GM19397 (cell line): Measurements from ENCODE around the gene ZNF799.
"Not testable (repeated sequence)": the region's sequence is repeated elsewhere in the genome, so short reads cannot be mapped to it uniquely, and the experiment has no call there.

Experiments used
- ATAC-seq: cut with Tn5 transposase; IDR thresholded peaks from one replicate; pipeline ENCODE4 v1.9.1; 2021; ENCODE audit warnings: mild to moderate bottlenecking, moderate library complexity; ENCODE audit not compliant: unreplicated experiment

Gene ZNF799

GRCh38 chr19:12400633-12401502, at the start of gene ZNF799:
TSS of gene ZNF799 (minus strand) at chr19:12401271. CDS start at chr19:12401070, 201 bp downstream.
- ATAC-seq: peak; percentile 80

DNA sequence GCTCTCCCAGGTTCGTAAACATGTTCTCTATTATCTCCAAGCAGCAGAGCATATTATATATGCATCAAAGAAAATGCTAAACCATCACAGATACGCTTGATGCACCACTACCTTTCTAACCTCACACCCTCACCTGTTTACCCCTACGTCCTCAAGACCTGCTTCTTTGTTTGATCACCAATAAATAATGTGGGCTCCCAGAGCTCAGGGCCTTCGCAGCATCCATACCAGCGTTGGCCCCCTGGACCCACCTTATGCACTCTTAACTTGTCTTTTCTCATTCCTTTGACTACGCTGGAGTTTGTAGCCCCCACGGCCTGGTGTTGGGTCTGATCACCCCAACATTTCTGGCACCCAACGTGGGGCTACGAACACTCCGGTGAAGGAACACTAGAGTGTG, 49.8 kb upstream of the ZNF799 start:
- no peak for ATAC-seq

- ATAC-seq: no peak
Observed at GRCh38 chr19:12448808-12449207, 47.7 kb upstream of the ZNF799 start.

DNA sequence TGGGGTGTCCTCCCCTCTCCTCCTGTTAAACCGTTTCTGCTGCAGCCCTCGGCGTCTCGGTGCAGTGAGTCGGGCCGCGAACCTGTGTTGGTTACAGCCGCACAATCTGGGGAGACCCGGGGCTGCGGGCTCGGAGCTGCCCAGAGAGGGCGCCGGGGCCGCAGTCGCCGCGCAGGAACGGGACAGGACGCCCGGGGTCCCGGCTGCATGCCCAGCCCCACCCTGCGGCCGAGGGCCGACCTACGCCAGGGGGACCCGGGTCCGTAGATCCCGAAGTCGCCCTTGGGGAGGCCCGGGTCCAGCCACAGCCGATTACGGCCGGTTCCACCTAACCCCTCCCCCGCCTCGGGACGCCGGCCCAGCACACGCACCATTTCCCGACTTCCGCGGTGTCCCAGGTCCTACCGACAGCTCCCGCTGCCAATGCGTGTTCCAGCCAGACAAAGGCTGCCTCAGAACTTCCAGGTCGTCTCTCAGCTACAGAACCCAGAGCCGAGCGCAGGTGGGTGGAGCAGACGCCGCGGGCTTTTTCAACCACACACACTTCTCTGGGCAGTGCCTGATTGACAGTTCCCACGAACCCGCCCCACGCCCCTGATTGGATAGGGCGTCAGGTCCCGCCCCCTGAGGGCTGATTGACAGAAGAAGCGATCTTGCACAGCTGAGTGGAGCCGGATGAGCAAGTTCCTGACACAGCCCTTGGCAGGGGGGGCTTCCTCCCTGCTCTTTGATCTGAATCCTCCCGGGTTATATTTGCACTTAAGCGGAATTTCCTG, 39.7 kb upstream of the ZNF799 start, which contains the start of gene ZNF443:
Gene ZNF443, minus strand, starts transcription at position 481 of the 776 bp plus-strand sequence. Its CDS starts 107 bp downstream, at position 374.
- ATAC-seq: peak; percentile 93

DNA sequence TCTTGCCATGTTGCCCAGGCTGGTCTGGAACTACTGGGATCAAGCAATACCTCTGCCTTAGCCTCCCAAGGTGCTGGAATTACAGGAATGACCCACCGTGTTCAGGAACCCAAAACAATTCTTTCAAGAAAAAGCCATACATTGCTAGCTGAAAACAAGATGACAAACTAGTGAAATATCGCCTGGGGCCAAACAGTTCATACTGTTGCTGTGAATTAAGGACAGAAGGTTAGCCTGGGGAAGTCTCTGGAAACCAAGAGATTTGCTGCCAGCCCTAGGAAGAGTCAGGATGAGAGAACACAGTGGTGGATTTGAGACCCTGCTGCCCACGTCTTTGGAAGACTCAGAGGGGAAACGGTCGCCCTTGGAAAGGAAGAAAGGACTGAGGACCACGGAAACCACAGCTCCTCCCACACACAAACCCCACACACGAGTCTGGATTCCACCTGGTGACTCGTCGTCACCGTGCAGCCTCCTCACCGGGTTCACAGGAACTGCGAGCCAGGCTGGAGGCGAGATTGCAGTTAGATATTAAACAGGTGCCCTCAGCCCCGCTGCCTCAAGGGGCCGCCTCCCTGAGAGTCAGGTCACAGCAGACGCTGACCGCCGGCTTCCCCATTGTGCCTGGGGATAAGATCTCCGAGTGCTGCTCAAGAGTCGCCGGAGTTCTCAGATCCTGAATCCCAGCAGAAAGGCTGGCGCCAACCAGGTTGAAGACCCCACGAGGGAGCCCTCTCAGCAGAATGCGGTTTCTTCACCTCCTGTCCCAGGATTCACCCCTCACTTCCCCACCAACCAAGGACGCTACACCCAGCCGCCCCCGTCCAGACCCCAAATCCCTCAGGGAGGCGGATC, 38.8 kb upstream of the ZNF799 start:
- ATAC-seq: peak; percentile 33

- ATAC-seq: not testable (repeated sequence)
Observed at GRCh38 chr19:12430726-12431299, 29.7 kb upstream of the ZNF799 start.

DNA sequence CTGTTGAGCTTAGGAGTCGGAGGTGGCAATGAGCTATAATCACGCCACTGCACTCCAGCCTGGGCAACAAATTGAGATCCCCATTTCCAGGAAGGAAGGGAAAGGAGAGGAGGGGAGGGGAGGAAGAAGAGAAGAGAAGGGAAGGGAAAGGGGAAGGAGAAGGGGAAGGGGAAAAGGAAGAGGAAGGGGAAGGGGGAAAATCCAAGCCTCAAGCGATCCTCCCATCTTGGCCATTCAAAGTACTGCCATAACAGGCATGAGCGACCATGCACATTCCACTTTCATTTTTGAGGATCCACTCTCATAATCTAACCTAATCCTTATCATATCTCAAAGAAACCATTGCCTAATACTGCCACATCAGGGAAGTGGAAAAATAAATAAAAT, 24.8 kb upstream of the ZNF799 start:
- ATAC-seq: no peak

- no peak for ATAC-seq
Observed at GRCh38 chr19:12425236-12425887, 24.3 kb upstream of the ZNF799 start.

DNA sequence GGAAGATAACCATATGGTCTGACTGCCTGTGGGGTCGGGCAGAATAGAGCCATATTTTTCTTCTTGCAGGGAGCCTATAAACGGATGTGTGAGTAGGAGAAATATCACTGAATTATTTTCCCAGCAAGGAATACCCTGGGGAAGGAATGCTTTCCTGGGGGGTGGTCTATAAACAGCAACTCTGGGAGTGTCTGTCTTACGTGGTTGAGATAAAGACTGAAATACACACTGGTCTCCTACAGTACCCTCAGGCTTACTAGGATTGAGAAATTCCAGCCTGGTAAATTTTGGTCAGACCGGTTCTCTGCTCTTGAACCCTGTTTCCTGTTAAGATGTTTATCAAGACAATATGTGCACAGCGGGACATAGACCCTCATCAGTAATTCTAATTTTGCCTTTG, 16.2 kb upstream of the ZNF799 start:
- ATAC-seq: not testable (repeated sequence)

DNA sequence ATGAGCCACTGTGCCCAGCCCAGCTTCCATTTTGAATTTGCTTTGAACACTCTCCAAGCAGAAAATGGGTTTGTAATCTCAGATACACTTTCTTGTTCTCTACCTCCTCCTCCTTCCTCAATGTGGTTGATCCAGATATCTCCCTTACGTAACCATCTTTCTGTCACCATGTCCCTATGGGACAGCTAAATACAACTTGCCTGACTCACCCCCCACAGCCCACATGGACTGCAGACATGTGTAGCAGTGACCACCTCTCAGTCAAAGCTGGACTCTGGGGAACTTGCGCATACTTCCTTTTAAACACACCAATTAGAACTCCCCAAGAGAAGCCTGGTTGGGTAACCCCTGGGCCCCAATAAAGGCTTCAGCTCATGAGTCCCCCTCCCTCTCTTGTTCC, 10.8 kb upstream of the ZNF799 start:
- no peak for ATAC-seq

- ATAC-seq: peak; percentile 40
Observed at GRCh38 chr19:12399901-12400632, 1.0 kb downstream of the ZNF799 start.

DNA sequence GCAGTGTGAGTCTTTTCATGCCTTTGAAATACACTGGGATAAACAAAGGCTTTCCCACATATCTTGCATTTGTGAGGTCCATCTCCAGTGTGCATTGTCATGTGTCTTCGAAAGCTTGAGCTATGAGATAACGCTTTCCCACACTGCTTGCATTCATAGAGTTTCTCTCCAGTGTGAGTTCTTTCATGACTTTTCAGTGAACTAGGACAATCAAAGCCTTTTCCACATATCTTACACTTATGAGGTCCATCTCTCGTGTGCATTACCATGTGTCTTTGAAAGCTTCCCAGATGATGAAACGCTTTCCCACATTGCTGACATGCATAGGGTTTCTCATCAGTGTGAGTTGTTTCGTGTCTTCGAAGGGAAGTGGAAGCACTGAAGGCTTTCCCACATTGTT, 9.9 kb downstream of the ZNF799 start:
- not testable (repeated sequence) for ATAC-seq

GRCh38 chr19:12386365-12386764, 14.7 kb downstream of the ZNF799 start:
- not testable (repeated sequence) for ATAC-seq

DNA sequence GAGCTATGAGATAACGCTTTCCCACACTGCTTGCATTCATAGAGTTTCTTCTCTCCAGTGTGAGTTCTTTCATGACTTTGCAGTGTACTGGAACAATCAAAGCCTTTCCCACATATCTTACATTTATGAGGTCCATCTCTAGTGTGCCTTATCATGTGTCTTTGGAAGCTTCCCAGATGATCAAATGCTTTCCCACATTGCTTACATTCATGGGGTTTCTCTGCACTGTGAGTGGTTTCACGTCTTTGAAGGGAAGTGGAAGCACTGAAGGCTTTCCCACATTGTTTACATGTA, 20.7 kb downstream of the ZNF799 start:
- no peak for ATAC-seq

DNA sequence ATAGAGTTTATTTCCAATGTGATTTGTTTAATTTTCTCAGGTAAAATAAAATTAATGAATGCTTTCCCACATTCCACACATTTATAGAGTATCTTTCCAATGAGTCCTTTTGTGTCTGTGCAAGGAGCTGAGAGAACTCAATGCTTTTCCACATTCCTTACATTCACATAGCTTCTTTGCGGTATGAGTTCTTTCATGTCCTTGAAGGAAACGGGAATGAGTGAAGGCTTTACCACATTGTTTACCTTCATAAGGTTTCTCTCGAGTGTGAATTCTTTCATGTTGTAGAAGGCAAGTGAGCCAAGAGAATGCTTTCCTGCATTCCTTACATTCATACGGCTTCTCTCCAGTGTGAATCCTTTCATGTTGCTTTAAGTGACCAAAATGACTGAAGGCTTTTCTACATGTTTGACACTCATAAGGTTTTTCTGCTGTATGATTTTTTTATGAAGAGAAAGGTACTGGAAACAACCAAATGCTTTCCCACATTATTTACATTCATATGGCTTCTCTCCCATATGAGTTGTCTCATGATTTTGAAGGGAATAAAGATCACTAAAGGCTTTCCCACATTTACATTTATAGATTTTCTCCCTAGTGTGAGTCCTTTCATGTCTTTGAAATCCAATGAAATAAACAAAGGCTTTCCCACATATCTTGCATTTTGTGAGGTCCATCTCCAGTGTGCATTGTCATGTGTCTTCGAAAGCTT, 21.2 kb downstream of the ZNF799 start:
- ATAC-seq: no peak

GRCh38 chr19:12374026-12374425, 27.0 kb downstream of the ZNF799 start:
- ATAC-seq: no peak

DNA sequence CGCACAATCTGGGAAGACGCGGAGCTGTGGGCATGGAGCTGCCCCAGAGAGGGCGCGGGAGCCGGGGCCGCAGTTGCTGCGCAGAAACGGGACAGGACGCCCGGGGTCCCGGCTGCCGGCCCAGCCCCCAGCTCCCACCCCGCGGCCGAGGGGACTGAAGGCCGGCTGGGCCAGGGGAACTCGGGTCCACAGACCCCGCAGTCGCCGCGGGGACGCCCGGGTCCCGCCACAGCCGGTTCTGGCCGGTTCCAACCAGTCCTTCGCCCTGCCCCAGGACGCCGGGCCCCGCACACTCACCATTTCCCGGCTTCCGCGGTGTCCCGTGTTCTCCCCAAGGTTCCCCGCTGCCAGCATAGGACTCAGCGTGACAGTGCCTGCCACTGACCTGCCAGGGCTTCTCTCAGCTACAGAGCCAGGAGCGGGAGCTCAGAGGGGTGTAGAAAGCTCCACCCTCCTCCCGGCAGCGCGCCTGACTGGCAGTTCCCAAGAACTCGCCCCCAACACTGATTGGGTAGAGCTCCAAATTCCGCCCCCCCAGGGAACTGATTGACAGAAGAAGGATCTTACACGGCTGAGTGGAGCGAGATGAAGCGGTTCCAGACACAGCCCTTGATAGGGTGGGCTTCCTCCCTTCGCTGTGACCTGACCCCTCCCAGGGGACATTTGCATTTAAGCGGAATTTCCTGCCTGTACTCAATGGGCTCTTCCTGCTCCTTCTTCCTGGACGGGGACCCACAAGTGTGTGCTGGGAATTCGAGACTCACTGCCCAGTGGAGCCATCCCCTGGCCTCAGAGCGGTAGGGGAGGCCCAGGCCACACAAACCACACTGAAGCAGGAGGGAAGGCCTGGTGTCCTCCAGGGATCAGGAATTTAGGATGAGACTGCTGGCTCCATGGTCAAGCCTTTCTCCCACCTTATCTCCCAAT, 35.6 kb downstream of the ZNF799 start, which contains the start of gene ZNF442:
Gene ZNF442, minus strand, starts transcription at position 448 of the 927 bp plus-strand sequence. CDS start 2,052 bp downstream, outside the sequence.
- ATAC-seq: peak; percentile 93
